PC-9 (cell line): ENCODE results near the gene TPST2. TPM values are rescaled to one million over a fixed set of nuclear protein-coding genes. Genes with fewer than 3 reads are reported as not detected.

Source experiments
- BruUV-seq: library from RNA; stranded (reverse); fragments of 400-500 nt; replicated peaks from 2 replicates; lab custom pipeline; 2021; lab: Mats Ljungman, UMichigan
- CTCF ChIA-PET: fragments of 300-600 bp; sonication (Branson Sonifier 250); formaldehyde crosslinking; loops from one replicate; lab custom pipeline; 2022; ENCODE audit warnings: antibody characterized with exemption; lab: Charles Lee
- POLR2A ChIA-PET: fragments of 300-600 bp; sonication (Branson Sonifier 250); formaldehyde crosslinking; loops from one replicate; lab custom pipeline; 2022; ENCODE audit warnings: antibody characterized with exemption; ENCODE audit not compliant: unreplicated experiment; lab: Charles Lee
- DNase-seq, 2 experiments: peaks; one replicate each; pipeline versions ENCODE4 v3.0.0 to v3.0.0-alpha.2; 2015 to 2022; ENCODE audit warnings: mixed read lengths in 1 of 2
- H2AFZ ChIP-seq: fragments of 200-600 bp; sonication (generic); 2 replicates; pipeline ENCODE4 v1.8.1; 2017; ENCODE audit warnings: antibody characterized with exemption
- H3F3A ChIP-seq: fragments of 200-600 bp; sonication (generic); 2 replicates; pipeline ENCODE4 v1.8.1; 2017; ENCODE audit warnings: antibody characterized with exemption, mild to moderate bottlenecking, low read depth; ENCODE audit not compliant: insufficient read depth
- H3K27ac ChIP-seq: fragments of 200-600 bp; sonication (generic); 2 replicates; pipeline ENCODE4 v1.6.1; 2016; ENCODE audit warnings: mixed run types
- H3K27me3 ChIP-seq: fragments of 200-600 bp; sonication (generic); 2 replicates; pipeline ENCODE4 v1.6.1; 2016; ENCODE audit warnings: low read depth, mixed run types; ENCODE audit not compliant: insufficient read depth
- H3K36me3 ChIP-seq: fragments of 200-600 bp; sonication (generic); 2 replicates; pipeline ENCODE4 v1.6.1; 2016; ENCODE audit warnings: low read depth, mixed run types
- H3K4me1 ChIP-seq: fragments of 200-600 bp; sonication (generic); replicated peaks from 2 replicates; pipeline ENCODE4 v1.6.1; 2016; ENCODE audit warnings: mixed run types; ENCODE audit not compliant: insufficient read depth
- H3K4me2 ChIP-seq: fragments of 200-600 bp; sonication (generic); 2 replicates; pipeline ENCODE4 v1.6.1; 2017; ENCODE audit warnings: mixed run types
- H3K4me3 ChIP-seq: fragments of 200-600 bp; sonication (generic); 2 replicates; pipeline ENCODE4 v1.6.1; 2016; ENCODE audit warnings: mixed run types
- H3K79me2 ChIP-seq: fragments of 200-600 bp; sonication (generic); 2 replicates; pipeline ENCODE4 v1.6.1; 2017; ENCODE audit warnings: low read depth, mixed run types
- H3K9me2 ChIP-seq: fragments of 200-600 bp; sonication (generic); 2 replicates; pipeline ENCODE4 v1.8.1; 2017; ENCODE audit warnings: mild to moderate bottlenecking; ENCODE audit not compliant: insufficient read depth
- H3K9me3 ChIP-seq: fragments of 200-600 bp; sonication (generic); 2 replicates; pipeline ENCODE4 v1.8.1; 2016; ENCODE audit warnings: low read depth; ENCODE audit not compliant: insufficient read depth
- H4K20me1 ChIP-seq: fragments of 200-600 bp; sonication (generic); 2 replicates; pipeline ENCODE4 v1.8.1; 2017; ENCODE audit not compliant: insufficient read depth
- EZH2 ChIP-seq: fragments of 200-600 bp; sonication (generic); IDR thresholded peaks from 2 replicates; pipeline ENCODE4 v1.8.0; 2017; ENCODE audit warnings: antibody characterized with exemption, low read depth
- intact Hi-C: fragments of 100-400 bp; cut with micrococcal nuclease; formaldehyde crosslinking; loops from one replicate; pipeline ENCODE4 v1.10.0; 2022; ENCODE audit not compliant: unreplicated experiment
- total RNA-seq: library from RNA; stranded (reverse); gene quantifications from 2 replicates; pipeline ENCODE4 v1.2.3, GENCODE V29; 2021
- TF ChIP-seq, protein P1 (sequence below): fragments of 200-600 bp; sonication (generic); conservative IDR thresholded peaks from 2 replicates; pipeline ENCODE4 v1.6.1; 2017; ENCODE audit warnings: mixed run types, antibody characterized with exemption, mild to moderate bottlenecking, moderate library complexity

TPST2 gene
- total RNA-seq, 1 experiment from 2014 or later, result 13.5 TPM

DNA sequence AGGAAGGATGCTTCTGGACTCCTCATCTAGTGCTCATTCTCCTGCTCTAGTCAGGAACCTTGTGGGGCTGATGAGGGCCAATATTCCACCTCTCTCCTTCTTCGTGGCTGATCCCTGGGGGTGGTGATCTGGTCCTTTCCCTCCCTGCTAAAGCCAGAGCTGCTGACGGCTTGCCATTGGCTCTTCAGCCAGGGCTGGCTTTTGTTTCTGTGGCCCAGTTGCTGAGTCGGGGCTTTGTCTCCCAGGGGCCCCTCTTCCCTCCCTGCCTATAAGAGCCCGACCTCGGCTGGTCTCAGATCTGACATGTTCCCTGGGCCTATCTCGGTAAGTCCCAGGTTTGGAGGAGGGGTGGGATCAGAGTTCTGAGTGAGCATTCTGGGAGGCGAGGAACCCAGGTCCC lies 31.7 kb upstream of the TPST2 start, which contains the start of gene CRYBA4:
Gene CRYBA4 (plus strand): TSS at position 301 of the 400 bp plus-strand sequence. CDS start 634 bp downstream, outside the sequence.
- H3K4me1 ChIP-seq, result no peaks in the 10 kb centered on the region
- no peaks in the 10 kb centered on the region for H3K9me2 ChIP-seq
- no peaks in the 10 kb centered on the region for H4K20me1 ChIP-seq
- BruUV-seq, result no TSS peak
- H3K9me3 ChIP-seq, result no peaks in the 10 kb centered on the region
- ChIA-PET POLR2A (interaction anchor here (0.6 kb wide), 1 partner anchor 1213 kb away, joined by 7 read pairs; no protein-coding TSS in a partner anchor), CTCF (no interaction called here)
- H3K27ac ChIP-seq, result no peak within 1 kb of the TSS
- TF ChIP-seq, protein P1, sequence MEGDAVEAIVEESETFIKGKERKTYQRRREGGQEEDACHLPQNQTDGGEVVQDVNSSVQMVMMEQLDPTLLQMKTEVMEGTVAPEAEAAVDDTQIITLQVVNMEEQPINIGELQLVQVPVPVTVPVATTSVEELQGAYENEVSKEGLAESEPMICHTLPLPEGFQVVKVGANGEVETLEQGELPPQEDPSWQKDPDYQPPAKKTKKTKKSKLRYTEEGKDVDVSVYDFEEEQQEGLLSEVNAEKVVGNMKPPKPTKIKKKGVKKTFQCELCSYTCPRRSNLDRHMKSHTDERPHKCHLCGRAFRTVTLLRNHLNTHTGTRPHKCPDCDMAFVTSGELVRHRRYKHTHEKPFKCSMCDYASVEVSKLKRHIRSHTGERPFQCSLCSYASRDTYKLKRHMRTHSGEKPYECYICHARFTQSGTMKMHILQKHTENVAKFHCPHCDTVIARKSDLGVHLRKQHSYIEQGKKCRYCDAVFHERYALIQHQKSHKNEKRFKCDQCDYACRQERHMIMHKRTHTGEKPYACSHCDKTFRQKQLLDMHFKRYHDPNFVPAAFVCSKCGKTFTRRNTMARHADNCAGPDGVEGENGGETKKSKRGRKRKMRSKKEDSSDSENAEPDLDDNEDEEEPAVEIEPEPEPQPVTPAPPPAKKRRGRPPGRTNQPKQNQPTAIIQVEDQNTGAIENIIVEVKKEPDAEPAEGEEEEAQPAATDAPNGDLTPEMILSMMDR, result no peak
- TF ChIP-seq EZH2, result no peak
- DNase-seq, result no peak
- no peak within 1 kb of the TSS for H3K4me3 ChIP-seq
- intact Hi-C loops, result no loop called here
- no peaks in the 10 kb centered on the region for H3K79me2 ChIP-seq
- H2AFZ ChIP-seq, result no peak within 1 kb of the TSS
- H3K27me3 ChIP-seq, result peaks cover 53% of the 10 kb centered on the region; the same call in 1 of the 2 replicates
- no peak within 1 kb of the TSS for H3K4me2 ChIP-seq
- H3F3A ChIP-seq, result no peaks in the 10 kb centered on the region
- H3K36me3 ChIP-seq, result no peaks in the 10 kb centered on the region

- intact Hi-C loops, result no loop called here
- Histone ChIP-seq H3F3A (no peaks in the 10 kb centered on the region), H3K4me3 (no peak overlapping the region), H2AFZ (no peak overlapping the region), H3K4me2 (no peak overlapping the region), H3K4me1 (no peaks in the 10 kb centered on the region), H3K27me3 (peaks cover 62% of the 10 kb centered on the region), H3K36me3 (no peaks in the 10 kb centered on the region), H3K9me3 (no peaks in the 10 kb centered on the region), H3K27ac (no peak overlapping the region), H3K9me2 (no peaks in the 10 kb centered on the region), H4K20me1 (no peaks in the 10 kb centered on the region), H3K79me2 (no peaks in the 10 kb centered on the region)
- no peak for DNase-seq
- BruUV-seq, result no TSS peak
- no peak for TF ChIP-seq EZH2
- TF ChIP-seq, protein P1, result no peak
- ChIA-PET CTCF (no interaction called here), POLR2A (no interaction called here)
These were observed 30.3 kb upstream of the TPST2 start for GRCh38 chr22:26620197-26620596.

- TF ChIP-seq, protein P1, result no peak
- no peak for TF ChIP-seq EZH2
- Histone ChIP-seq H4K20me1 (no peaks in the 10 kb centered on the region), H3K9me2 (no peaks in the 10 kb centered on the region), H3K9me3 (no peaks in the 10 kb centered on the region), H3K4me1 (no peaks in the 10 kb centered on the region), H3K4me3 (no peak overlapping the region), H3K79me2 (no peaks in the 10 kb centered on the region), H3K27me3 (peaks cover 63% of the 10 kb centered on the region), H3K36me3 (no peaks in the 10 kb centered on the region), H3F3A (no peaks in the 10 kb centered on the region), H3K27ac (no peak overlapping the region), H2AFZ (no peak overlapping the region), H3K4me2 (no peak overlapping the region)
- ChIA-PET POLR2A (no interaction called here), CTCF (no interaction called here)
- no peak for DNase-seq
- intact Hi-C loops, result no loop called here
- no TSS peak for BruUV-seq
These were observed 29.6 kb upstream of the TPST2 start for GRCh38 chr22:26619510-26619909.
